Fibroblast of the aortic adventitia (primary cell): ENCODE data around the gene KRTDAP. TPM values are rescaled to one million over a fixed set of nuclear protein-coding genes. Genes with fewer than 3 reads are reported as not detected.

Experiments
- DNase-seq: peaks from one replicate; pipeline ENCODE4 v3.0.0-alpha.2; 2010; ENCODE audit warnings: low read depth
- H3K4me3 ChIP-seq: 2 replicates; pipeline ENCODE4 v1.5.1; 2011; ENCODE audit warnings: low read depth, mild to moderate bottlenecking, control low read depth, low read length, moderate library complexity
- total RNA-seq: library from RNA; depleted of rRNA; stranded (reverse); fragments of >200 nt; gene quantifications from 2 replicates; pipeline ENCODE4 v1.2.3, GENCODE V29; 2012; ENCODE audit warnings: low replicate concordance
- TF ChIP-seq, protein P1 (sequence below): IDR thresholded peaks from 2 replicates; pipeline ENCODE4 v1.5.1; 2011; ENCODE audit warnings: mild to moderate bottlenecking, low read length, control low read depth, inconsistent platforms; ENCODE audit not compliant: insufficient read depth

The KRTDAP gene
- total RNA-seq, 1 donor = not detected

DNA sequence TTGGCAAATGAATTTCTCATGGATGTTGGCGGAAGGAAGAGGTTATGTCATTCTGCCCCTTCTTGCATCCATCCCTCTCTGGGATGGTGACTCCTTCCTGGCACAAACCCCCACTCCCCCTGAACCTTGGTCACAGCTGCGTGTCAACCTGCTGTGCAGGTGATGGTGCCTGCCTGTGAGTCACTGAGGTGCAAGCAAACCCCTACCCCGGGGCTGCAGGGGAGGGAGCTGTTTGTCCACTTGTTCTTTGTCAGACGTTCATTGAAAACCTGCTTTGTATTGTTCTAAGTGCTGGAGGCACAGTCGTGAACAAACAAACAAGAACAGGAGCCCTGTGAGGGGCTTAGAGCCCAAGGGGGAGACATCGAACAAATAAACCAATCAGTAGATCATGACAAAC lies 41.0 kb upstream of the KRTDAP start:
- TF ChIP-seq, protein P1, sequence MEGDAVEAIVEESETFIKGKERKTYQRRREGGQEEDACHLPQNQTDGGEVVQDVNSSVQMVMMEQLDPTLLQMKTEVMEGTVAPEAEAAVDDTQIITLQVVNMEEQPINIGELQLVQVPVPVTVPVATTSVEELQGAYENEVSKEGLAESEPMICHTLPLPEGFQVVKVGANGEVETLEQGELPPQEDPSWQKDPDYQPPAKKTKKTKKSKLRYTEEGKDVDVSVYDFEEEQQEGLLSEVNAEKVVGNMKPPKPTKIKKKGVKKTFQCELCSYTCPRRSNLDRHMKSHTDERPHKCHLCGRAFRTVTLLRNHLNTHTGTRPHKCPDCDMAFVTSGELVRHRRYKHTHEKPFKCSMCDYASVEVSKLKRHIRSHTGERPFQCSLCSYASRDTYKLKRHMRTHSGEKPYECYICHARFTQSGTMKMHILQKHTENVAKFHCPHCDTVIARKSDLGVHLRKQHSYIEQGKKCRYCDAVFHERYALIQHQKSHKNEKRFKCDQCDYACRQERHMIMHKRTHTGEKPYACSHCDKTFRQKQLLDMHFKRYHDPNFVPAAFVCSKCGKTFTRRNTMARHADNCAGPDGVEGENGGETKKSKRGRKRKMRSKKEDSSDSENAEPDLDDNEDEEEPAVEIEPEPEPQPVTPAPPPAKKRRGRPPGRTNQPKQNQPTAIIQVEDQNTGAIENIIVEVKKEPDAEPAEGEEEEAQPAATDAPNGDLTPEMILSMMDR = no peak
- no peak overlapping the region for H3K4me3 ChIP-seq
- no peak for DNase-seq

DNA sequence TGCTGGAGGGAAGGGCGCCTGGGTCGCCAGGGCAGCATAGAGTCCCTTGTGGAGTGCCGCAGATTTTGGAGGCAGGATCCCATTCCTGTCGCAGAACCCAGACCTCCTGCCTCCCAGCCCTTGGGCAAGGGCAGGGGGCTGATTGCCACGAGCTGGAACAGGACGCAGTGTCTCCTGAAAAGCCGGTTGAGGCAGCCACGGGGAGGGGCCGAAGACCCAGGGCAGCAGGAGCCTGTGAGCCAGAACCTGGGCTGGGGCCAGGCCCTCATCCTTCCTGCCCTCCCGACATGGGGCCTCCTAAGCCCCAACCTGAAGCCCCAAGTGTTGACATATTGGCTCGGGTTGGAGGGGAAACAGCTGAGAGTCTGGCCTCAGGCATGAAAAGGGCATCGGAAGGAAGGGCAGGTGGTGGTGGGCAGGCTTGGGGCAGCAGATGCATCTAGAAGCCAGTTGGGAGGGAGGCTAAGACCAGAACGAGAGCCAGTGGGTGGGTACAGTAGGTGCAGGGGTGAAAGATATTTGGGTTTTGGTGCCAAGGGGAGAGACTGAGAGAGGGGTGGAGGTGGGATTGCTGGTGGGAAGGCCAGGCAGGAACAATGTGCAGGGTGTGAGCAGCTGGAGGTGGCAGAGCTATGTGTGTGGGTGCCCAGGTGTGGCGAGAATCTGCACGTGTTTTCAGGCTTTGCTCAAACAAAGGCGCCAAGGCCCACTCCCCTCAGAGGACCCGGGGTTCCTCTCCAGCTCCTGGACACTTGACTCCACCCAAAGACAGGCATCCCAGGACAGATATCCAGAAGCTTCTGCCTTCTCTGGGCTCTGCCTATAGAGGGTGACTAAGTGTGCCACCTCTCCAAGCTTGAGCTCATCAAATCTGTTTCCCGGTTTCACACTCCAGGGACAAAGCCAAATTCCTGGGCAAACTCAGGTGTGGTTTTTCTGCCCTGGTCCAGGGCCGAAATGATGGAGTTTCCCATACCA lies 39.3 kb upstream of the KRTDAP start:
- TF ChIP-seq, protein P1 = no peak
- DNase-seq = no peak
- no peak overlapping the region for H3K4me3 ChIP-seq

DNA sequence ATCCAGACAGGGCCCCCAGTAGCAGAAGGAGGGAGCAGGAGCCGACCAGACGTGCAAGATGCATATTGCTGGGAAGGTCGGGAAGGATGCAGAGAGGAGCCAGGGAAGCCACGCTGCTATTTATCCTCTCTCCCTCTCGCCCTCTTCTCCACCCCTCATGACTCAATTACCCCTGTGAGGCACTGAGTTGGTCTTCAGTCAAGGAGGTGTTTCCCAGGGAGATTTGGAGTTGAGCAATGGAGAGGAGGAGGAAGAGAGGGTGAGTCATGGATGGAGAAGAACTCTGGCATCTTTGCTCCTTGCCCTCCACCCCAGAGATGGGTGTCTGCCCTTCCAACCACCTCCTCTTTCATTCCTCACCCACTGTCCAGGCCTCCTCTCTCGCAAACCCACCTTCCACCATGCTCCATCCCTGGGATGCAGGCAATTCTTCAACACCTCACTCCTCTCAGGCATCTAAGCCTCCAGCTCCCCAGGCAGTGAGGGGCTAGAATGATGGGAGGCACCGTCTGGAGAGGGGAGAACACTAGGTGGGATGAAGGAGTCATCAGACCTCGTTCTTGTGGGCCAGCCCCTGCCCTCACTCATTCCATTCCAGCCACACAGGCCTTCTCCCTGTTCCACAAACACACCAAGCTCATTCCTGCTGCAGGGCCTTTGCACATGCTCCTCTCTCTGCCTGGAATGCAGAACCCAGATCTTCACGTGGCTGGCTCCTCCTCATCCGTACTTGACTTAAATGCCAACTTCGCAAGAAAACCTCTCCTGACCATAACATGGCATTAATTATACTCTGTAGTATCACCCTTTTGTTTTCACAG lies 38.2 kb upstream of the KRTDAP start, which contains the start of gene SBSN:
Gene SBSN, minus strand, starts transcription at position 94 of the 821 bp plus-strand sequence. Its CDS starts 30 bp downstream, at position 64.
- no peak within 1 kb of the TSS for H3K4me3 ChIP-seq
- peak; percentile 75 for DNase-seq
- TF ChIP-seq, protein P1 = no peak

DNA sequence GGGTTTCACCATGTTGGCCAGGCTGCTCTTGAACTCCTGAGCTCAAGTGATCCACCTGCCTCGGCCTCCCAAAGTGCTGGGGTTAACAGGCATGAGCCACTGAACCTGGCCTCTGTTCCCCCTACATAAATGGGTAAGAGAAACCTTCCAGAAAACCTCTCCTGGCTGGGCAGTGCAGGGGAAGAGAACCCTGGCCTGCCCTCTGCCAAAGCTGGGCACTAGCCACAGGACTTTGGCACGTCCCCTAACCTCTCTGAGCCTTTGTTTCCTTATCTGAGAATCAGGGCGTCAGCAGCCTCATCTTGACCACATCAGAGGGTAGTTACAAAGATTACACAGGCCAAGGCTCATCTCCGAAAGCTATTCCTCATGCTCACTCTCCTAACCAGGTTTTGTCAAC lies 35.6 kb upstream of the KRTDAP start:
- no peak overlapping the region for H3K4me3 ChIP-seq
- TF ChIP-seq, protein P1 = no peak
- DNase-seq = no peak

DNA sequence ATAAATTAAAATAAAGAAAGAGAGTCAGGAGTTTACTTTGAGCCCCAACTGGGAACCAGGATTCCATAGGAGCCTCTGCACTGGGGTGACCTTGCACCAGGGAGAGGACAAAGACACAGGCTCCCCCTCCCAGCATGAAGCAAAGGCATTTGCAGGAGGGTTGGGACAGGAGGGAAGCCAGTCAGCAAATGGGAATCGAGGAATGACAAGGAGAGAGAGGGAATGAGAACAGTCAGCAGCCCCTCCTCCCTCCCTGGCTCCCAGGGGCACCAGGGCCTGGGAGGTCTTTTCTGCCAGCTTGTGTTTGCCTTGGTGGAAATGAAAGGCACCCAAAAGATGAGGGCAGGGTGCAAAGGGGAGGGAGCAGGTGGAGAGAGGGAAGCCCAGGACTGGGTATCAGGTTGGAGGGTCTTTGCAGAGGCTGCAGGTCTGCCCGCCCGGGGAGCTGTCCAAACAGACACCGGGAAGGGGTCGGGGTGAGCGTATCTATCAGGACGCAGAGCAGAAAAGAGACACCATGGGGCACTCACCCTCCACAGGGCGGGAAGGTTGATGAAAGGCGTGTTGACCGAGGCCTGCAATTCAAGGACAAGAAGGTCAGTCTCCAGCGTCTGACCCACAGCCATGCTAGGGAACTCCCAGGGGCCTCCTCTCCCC lies 34.0 kb upstream of the KRTDAP start:
- DNase-seq = no peak
- no peak overlapping the region for H3K4me3 ChIP-seq
- TF ChIP-seq, protein P1 = no peak

DNA sequence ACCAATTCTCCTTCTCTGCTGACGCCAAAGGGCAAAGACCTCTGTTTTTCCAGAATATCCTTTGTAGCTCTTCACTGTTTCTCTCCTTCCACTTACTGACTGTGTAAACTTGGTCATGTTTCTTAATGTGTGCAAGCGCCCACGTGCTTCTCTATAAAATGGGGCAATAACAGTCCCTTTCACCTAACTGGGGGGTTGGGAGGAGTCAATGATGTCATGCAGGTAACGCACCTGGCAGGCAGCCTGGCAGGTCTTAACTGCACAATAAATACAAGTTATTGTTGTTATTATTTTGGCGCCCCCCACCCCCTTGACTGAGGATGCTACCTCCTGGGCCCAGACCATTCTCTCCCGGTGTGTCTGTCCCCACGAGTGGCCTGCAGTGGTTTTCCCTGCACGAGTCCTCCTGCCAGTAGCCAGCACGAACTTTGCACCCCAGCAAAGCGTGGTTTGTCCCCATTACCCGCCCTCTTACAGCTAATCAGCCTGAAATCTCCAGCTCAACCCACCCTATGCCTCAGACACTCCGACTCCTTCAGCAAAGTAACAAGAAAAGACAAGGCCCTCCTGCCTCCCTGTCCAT lies 32.6 kb upstream of the KRTDAP start:
- DNase-seq = no peak
- TF ChIP-seq, protein P1 = no peak
- no peak overlapping the region for H3K4me3 ChIP-seq
